ENCODE data around the gene PRKG1. TPM values are rescaled to one million over a fixed set of nuclear protein-coding genes. Genes with fewer than 3 reads are reported as not detected.

Gene PRKG1
- total RNA-seq, 1 experiment from 2014 or later = 16.5 TPM

DNA sequence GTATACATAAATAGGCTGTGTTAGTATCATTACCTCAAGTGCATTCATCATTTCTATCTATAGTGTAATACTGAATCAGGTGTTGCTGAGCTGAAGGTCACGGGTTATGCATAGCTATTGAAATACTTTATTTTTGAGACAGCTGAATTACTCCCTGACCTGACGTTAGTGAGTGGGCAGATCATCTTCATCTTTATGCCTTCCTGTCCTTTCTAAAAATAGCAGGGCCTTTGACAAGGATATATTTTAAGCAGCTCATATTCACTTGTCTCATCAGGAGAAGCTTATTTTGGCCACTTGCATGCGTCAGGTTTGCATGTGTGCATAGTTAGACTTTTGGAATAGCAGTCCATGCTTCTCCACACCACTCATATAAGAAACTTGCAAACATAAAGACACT, 1176.2 kb downstream of the PRKG1 start:
- H3K36me3 Mint-ChIP-seq = no peaks in the 10 kb centered on the region
- peaks cover 4% of the 10 kb centered on the region; the same call in 1 of the 2 replicates for H3K9me3 Mint-ChIP-seq
- ChIA-PET POLR2A (no interaction called here), CTCF (interaction anchor here (1.6 kb wide), 1 partner anchor 9 kb away, joined by 4 read pairs; no protein-coding TSS in a partner anchor)
- ATAC-seq (no peak), DNase-seq (ENCODE audit: low spot score) (no peak)
- TF ChIP-seq, protein P1, sequence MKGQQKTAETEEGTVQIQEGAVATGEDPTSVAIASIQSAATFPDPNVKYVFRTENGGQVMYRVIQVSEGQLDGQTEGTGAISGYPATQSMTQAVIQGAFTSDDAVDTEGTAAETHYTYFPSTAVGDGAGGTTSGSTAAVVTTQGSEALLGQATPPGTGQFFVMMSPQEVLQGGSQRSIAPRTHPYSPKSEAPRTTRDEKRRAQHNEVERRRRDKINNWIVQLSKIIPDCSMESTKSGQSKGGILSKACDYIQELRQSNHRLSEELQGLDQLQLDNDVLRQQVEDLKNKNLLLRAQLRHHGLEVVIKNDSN (CRISPR knock-in tag; IDR thresholded peaks at IDR 0.05) = no peak
- no peak for TF ChIP-seq CBFB (CRISPR knock-in tag; IDR thresholded peaks at IDR 0.05; ENCODE audit: low read depth)
- TF ChIP-seq, protein P2, sequence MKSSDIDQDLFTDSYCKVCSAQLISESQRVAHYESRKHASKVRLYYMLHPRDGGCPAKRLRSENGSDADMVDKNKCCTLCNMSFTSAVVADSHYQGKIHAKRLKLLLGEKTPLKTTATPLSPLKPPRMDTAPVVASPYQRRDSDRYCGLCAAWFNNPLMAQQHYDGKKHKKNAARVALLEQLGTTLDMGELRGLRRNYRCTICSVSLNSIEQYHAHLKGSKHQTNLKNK (CRISPR knock-in tag; IDR thresholded peaks at IDR 0.05) = no peak
- TF ChIP-seq, protein P3, sequence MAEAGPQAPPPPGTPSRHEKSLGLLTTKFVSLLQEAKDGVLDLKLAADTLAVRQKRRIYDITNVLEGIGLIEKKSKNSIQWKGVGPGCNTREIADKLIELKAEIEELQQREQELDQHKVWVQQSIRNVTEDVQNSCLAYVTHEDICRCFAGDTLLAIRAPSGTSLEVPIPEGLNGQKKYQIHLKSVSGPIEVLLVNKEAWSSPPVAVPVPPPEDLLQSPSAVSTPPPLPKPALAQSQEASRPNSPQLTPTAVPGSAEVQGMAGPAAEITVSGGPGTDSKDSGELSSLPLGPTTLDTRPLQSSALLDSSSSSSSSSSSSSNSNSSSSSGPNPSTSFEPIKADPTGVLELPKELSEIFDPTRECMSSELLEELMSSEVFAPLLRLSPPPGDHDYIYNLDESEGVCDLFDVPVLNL (CRISPR knock-in tag; IDR thresholded peaks at IDR 0.05; ENCODE audit: borderline replicate concordance, low read depth) = no peak
- TF ChIP-seq JAZF1 (CRISPR knock-in tag; IDR thresholded peaks at IDR 0.05) = no peak
- no peak for TF ChIP-seq CREB1 (CRISPR knock-in tag; IDR thresholded peaks at IDR 0.05)
- TF ChIP-seq, protein P4, sequence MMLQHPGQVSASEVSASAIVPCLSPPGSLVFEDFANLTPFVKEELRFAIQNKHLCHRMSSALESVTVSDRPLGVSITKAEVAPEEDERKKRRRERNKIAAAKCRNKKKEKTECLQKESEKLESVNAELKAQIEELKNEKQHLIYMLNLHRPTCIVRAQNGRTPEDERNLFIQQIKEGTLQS (CRISPR knock-in tag; conservative IDR thresholded peaks at IDR 0.05) = no peak
- TF ChIP-seq, protein P5, sequence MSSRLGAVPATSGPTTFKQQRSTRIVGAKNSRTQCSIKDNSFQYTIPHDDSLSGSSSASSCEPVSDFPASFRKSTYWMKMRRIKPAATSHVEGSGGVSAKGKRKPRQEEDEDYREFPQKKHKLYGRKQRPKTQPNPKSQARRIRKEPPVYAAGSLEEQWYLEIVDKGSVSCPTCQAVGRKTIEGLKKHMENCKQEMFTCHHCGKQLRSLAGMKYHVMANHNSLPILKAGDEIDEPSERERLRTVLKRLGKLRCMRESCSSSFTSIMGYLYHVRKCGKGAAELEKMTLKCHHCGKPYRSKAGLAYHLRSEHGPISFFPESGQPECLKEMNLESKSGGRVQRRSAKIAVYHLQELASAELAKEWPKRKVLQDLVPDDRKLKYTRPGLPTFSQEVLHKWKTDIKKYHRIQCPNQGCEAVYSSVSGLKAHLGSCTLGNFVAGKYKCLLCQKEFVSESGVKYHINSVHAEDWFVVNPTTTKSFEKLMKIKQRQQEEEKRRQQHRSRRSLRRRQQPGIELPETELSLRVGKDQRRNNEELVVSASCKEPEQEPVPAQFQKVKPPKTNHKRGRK (CRISPR knock-in tag; IDR thresholded peaks at IDR 0.05; ENCODE audit: borderline replicate concordance) = no peak
- TF ChIP-seq, protein P6, sequence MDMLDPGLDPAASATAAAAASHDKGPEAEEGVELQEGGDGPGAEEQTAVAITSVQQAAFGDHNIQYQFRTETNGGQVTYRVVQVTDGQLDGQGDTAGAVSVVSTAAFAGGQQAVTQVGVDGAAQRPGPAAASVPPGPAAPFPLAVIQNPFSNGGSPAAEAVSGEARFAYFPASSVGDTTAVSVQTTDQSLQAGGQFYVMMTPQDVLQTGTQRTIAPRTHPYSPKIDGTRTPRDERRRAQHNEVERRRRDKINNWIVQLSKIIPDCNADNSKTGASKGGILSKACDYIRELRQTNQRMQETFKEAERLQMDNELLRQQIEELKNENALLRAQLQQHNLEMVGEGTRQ (CRISPR knock-in tag; IDR thresholded peaks at IDR 0.05) = no peak
- TF ChIP-seq NFE2L1 (CRISPR knock-in tag; IDR thresholded peaks at IDR 0.05) = no peak
- TF ChIP-seq, protein P7, sequence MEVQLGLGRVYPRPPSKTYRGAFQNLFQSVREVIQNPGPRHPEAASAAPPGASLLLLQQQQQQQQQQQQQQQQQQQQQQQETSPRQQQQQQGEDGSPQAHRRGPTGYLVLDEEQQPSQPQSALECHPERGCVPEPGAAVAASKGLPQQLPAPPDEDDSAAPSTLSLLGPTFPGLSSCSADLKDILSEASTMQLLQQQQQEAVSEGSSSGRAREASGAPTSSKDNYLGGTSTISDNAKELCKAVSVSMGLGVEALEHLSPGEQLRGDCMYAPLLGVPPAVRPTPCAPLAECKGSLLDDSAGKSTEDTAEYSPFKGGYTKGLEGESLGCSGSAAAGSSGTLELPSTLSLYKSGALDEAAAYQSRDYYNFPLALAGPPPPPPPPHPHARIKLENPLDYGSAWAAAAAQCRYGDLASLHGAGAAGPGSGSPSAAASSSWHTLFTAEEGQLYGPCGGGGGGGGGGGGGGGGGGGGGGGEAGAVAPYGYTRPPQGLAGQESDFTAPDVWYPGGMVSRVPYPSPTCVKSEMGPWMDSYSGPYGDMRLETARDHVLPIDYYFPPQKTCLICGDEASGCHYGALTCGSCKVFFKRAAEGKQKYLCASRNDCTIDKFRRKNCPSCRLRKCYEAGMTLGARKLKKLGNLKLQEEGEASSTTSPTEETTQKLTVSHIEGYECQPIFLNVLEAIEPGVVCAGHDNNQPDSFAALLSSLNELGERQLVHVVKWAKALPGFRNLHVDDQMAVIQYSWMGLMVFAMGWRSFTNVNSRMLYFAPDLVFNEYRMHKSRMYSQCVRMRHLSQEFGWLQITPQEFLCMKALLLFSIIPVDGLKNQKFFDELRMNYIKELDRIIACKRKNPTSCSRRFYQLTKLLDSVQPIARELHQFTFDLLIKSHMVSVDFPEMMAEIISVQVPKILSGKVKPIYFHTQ (CRISPR knock-in tag; IDR thresholded peaks at IDR 0.05) = no peak
- no peak for TF ChIP-seq JUN (CRISPR knock-in tag; IDR thresholded peaks at IDR 0.05)
- no peak for TF ChIP-seq ELF4 (CRISPR knock-in tag; IDR thresholded peaks at IDR 0.05; ENCODE audit: low read depth)
- H3K4me1 Mint-ChIP-seq = no peaks in the 10 kb centered on the region
- H3K27me3 Mint-ChIP-seq (ENCODE audit: low read depth) = no peaks in the 10 kb centered on the region; the same call in 1 of the 2 replicates
- no peak overlapping the region for H3K27ac Mint-ChIP-seq
- H3K4me3 Mint-ChIP-seq = no peak overlapping the region

DNA sequence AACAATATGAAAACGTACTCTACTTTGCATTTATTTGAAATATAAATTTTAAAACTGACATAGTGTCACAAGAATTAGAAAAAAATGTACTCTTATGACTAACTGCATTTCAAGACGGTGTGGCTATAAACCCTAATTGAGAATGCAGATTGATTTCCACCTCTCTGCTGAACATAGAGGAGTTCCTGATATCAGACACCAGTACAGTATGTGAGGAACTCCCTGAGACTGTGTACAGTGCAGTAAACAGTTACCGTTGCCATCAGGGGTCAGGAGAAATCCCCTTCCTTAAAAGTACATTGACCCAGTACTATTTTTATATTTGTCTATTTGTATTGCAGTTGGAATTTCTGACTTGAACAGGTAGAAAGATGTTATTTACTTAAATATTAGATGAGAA, 1178.0 kb downstream of the PRKG1 start:
- TF ChIP-seq, protein P8, sequence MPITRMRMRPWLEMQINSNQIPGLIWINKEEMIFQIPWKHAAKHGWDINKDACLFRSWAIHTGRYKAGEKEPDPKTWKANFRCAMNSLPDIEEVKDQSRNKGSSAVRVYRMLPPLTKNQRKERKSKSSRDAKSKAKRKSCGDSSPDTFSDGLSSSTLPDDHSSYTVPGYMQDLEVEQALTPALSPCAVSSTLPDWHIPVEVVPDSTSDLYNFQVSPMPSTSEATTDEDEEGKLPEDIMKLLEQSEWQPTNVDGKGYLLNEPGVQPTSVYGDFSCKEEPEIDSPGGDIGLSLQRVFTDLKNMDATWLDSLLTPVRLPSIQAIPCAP (CRISPR knock-in tag; IDR thresholded peaks at IDR 0.05) = no peak
- TF ChIP-seq NFATC4 (CRISPR knock-in tag; IDR thresholded peaks at IDR 0.05) (no peak), SOX15 (CRISPR knock-in tag; IDR thresholded peaks at IDR 0.05) (no peak), TEAD1 (CRISPR knock-in tag; IDR thresholded peaks at IDR 0.05) (no peak), ELF4 (CRISPR knock-in tag; IDR thresholded peaks at IDR 0.05; ENCODE audit: low read depth) (no peak), MYBL2 (CRISPR knock-in tag; IDR thresholded peaks at IDR 0.05) (no peak), ZBTB21 (CRISPR knock-in tag; IDR thresholded peaks at IDR 0.05; ENCODE audit: borderline replicate concordance) (no peak), SMAD3 (CRISPR knock-in tag; IDR thresholded peaks at IDR 0.05; ENCODE audit: borderline replicate concordance) (no peak), TCF7 (CRISPR knock-in tag; IDR thresholded peaks at IDR 0.05; ENCODE audit: low read depth) (no peak), SMAD4 (CRISPR knock-in tag; IDR thresholded peaks at IDR 0.05) (no peak), ZNF219 (CRISPR knock-in tag; IDR thresholded peaks at IDR 0.05; ENCODE audit: borderline replicate concordance) (no peak), FOXJ3 (CRISPR knock-in tag; IDR thresholded peaks at IDR 0.05; ENCODE audit: borderline replicate concordance) (no peak)
- TF ChIP-seq, protein P4 (CRISPR knock-in tag; conservative IDR thresholded peaks at IDR 0.05) = no peak
- Mint-ChIP-seq H3K4me3 (no peak overlapping the region), H3K27ac (no peak overlapping the region), H3K4me1 (peaks cover 12% of the 10 kb centered on the region), H3K27me3 (ENCODE audit: low read depth) (no peaks in the 10 kb centered on the region; the same call in 1 of the 2 replicates), H3K9me3 (peaks cover 4% of the 10 kb centered on the region; the same call in 1 of the 2 replicates), H3K36me3 (no peaks in the 10 kb centered on the region)
- DNase-seq (ENCODE audit: low spot score) = no peak
- ATAC-seq = no peak
- ChIA-PET CTCF (no interaction called here), POLR2A (no interaction called here)

All from WTC11 (cell line).